Small intestine (tissue), 7 donors: ENCODE results near the gene DLX4. TPM values are rescaled to one million over a fixed set of nuclear protein-coding genes. Genes with fewer than 3 reads are reported as not detected.
A peak's percentile ranks its signal among the peaks of the same experiment; 100 is the strongest.

Experiments used
- DNase-seq, 2 donors: peaks; one replicate each; pipeline versions ENCODE4 v3.0.0 to v3.0.0-alpha.2; 2013
- FAIRE-seq: peaks from 2 replicates; lab custom pipeline; 2012; peaks lifted over from hg19 to GRCh38; lab: Jason Lieb, UNC
- H3K27ac ChIP-seq, 3 donors: one replicate each; pipeline ENCODE4 v1.5.1; 2013; ENCODE audit warnings: low read length in 2 of 3, mild to moderate bottlenecking in 2 of 3, control low read depth in 1 of 3, inconsistent platforms in 1 of 3, low read depth in 1 of 3, moderate library complexity in 1 of 3
- H3K27me3 ChIP-seq, 3 donors: one replicate each; pipeline ENCODE4 v1.6.1; 2013; ENCODE audit warnings: low read length in 3 of 3, inconsistent platforms in 1 of 3; ENCODE audit not compliant: control insufficient read depth in 3 of 3, insufficient read depth in 3 of 3
- H3K36me3 ChIP-seq, 3 donors: one replicate each; pipeline ENCODE4 v1.6.1; 2013; ENCODE audit warnings: low read length in 3 of 3, inconsistent platforms in 1 of 3, low read depth in 1 of 3, mild to moderate bottlenecking in 1 of 3, moderate library complexity in 1 of 3; ENCODE audit not compliant: control insufficient read depth in 3 of 3, insufficient read depth in 2 of 3
- H3K4me1 ChIP-seq, 3 donors: one replicate each; pipeline ENCODE4 v1.6.1; 2013; ENCODE audit warnings: low read length in 2 of 3, inconsistent platforms in 1 of 3, low read depth in 1 of 3, mild to moderate bottlenecking in 1 of 3, moderate library complexity in 1 of 3; ENCODE audit not compliant: control insufficient read depth in 3 of 3, insufficient read depth in 2 of 3
- H3K4me3 ChIP-seq, 3 donors: one replicate each; pipeline ENCODE4 v1.5.1; 2013; ENCODE audit warnings: low read length in 3 of 3, control low read depth in 1 of 3, inconsistent platforms in 1 of 3, low read depth in 1 of 3, mild to moderate bottlenecking in 1 of 3, moderate library complexity in 1 of 3
- H3K9me3 ChIP-seq, 2 donors: one replicate each; pipeline ENCODE4 v1.6.1; 2013; ENCODE audit warnings: low read depth in 1 of 2, low read length in 1 of 2; ENCODE audit not compliant: control insufficient read depth in 2 of 2, insufficient read depth in 1 of 2
- WGBS, 3 donors: extraction: QIAGEN DNeasy Blood & Tissue Kit; methylation state at CpG; one replicate each; pipeline ENCODE4 v1.1.7; 2013; 5-methylcytosine and 5-hydroxymethylcytosine counted together
- polyA plus RNA-seq, 4 donors: library from polyadenylated mRNA; stranded (reverse) in 3 of 4; unstranded in 1 of 4; fragments of 200-250 nt in 3 of 4; fragments of 120-200 nt in 1 of 4; gene quantifications; one replicate each; pipeline versions ENCODE4 v1.2.1 to v1.2.3, GENCODE V29; 2013
- donor health status: healthy with polysubstance abuse.
- donor health status: control.
- donor health status: control.
- donor health status: Bipolar disorder and iron deficiency.
- donor health status: healthy.

DLX4 gene
- polyA plus RNA-seq, 4 donors = 1.3 to 4.0 TPM; not detected in 2

GRCh38 chr17:49996121-49996494 lies 27.1 kb downstream of the DLX4 start:
- Histone ChIP-seq H3K4me1 (peaks cover 2 to 10% (median 3%) of the 10 kb centered on the region in 3 donors), H3K36me3 (no peaks in the 10 kb centered on the region), H3K9me3 (no peaks in the 10 kb centered on the region), H3K27me3 (peaks cover 10 to 82% (median 53%) of the 10 kb centered on the region in 3 donors), H3K4me3 (no peak overlapping the region), H3K27ac (no peak overlapping the region)
- FAIRE-seq (no peak), DNase-seq (no peak)
- 35 to 49% (median 49%) methylated on average over 7 of the region's 7 CpGs for WGBS, 3 donors

- H3K27me3 ChIP-seq = peaks cover 10 to 82% (median 53%) of the 10 kb centered on the region in 3 donors
These were observed 27.7 kb downstream of the DLX4 start for GRCh38 chr17:49996495-49997300.

GRCh38 chr17:49997301-49997650 lies 28.3 kb downstream of the DLX4 start:
- H3K4me3 ChIP-seq = no peak overlapping the region
- no peaks in the 10 kb centered on the region for H3K9me3 ChIP-seq
- 6 to 21% (median 10%) methylated on average over 6 of the region's 6 CpGs for WGBS, 3 donors
- no peaks in the 10 kb centered on the region for H3K36me3 ChIP-seq
- DNase-seq = no peak
- no peak overlapping the region for H3K27ac ChIP-seq
- peaks cover 2 to 10% (median 3%) of the 10 kb centered on the region in 3 donors for H3K4me1 ChIP-seq
- H3K27me3 ChIP-seq = peaks cover 10 to 82% (median 49%) of the 10 kb centered on the region in 3 donors
- no peak for FAIRE-seq

More at GRCh38 chr17:49996495-49997300, 27.7 kb downstream of the DLX4 start:
- H3K36me3 ChIP-seq = no peaks in the 10 kb centered on the region
- no peaks in the 10 kb centered on the region for H3K9me3 ChIP-seq
- H3K4me1 ChIP-seq = peaks cover 2 to 10% (median 3%) of the 10 kb centered on the region in 3 donors
- WGBS, 3 donors = 0 to 2% (median 0%) methylated on average over 45 to 58 of the region's 58 CpGs
- H3K4me3 ChIP-seq = peak overlapping the region in 2 of 3 donors; percentile 33
- FAIRE-seq (no peak), DNase-seq (peak; percentile 22 to 70)
- H3K27ac ChIP-seq = no peak overlapping the region

DNA sequence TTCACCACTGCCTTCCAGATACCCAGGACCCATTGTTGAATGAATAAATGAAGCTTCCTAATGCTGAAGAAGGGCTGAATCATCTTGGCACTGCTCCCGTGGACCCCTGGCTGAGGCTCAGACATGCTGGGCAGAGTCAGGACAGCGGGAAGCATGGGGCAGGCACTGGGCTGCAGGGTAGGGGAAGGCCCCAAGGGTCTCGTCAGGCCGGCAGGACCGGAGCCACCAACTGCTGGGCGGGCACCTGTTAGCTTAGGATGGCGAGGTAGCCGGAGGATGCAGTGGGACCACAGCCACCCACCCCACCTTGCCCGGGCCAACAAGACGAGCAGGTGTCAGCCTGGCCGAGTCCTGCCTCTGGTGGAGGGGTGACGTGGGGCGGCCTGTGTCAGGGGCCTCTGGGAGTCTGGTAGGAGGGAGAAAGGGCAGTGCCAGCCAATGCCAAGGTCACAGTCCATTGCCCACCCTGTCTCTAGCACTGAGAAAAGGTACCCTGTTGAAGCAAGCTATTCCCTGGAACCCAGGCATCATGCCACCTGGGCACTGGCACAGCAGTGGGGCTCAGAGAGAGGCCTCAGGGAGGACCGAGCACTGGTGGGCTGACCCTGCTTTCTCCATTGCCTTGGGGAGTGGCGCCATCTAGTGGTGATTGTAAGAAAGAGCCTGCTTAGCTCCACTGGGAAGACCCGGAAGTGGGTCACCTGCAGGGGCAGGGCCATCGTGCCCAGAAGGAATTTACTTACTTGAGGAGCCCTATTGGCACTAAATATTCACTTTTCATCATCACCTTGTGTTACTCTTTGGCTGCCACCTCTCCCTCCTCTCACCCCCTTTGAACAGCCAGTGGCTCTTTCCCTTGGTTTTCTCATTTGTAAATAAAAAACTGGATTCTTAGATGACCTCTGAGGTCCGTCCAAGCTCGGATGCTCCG lies 29.0 kb downstream of the DLX4 start:
- 32 to 40% (median 35%) methylated on average over 20 of the region's 20 CpGs for WGBS, 3 donors
- FAIRE-seq (no peak), DNase-seq (peak; percentile 87 to 91)
- H3K9me3 ChIP-seq = no peaks in the 10 kb centered on the region
- no peak overlapping the region for H3K4me3 ChIP-seq
- H3K36me3 ChIP-seq = no peaks in the 10 kb centered on the region
- H3K27ac ChIP-seq = no peak overlapping the region
- H3K4me1 ChIP-seq = peaks cover 2 to 10% (median 3%) of the 10 kb centered on the region in 3 donors
- H3K27me3 ChIP-seq = peaks cover 9 to 75% (median 43%) of the 10 kb centered on the region in 3 donors

DNA sequence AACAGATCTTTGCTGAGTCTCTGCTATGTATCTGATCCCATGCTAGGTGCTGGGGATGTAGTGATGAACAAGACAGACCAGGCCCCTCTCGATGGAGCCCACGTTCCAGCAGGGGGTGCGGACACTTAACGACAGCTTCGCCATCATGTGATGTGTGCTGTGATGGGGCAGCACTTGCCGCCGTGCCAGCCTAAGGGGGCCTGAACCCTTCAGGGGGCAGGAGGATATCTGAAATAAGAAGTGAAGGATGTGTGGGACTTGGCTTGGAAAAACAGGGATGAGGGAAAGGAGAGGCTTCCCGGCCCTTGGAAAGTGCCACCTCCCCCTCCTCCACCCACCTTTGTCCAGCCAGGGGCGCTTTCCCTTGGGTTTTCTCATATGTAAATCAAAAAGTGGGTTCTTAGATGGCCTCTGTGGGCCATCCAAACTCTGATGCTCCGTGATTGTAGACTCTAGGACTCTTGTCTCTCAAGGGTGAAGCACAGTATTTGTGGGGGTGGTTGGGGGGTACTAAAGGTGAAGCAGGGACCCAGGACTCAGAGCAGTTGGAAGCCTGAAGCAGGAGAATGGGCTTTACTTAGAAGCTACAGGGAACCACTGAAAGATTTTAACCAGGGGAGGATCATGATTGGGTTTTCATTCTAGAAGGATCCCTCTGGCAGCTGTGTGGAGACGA lies 30.0 kb downstream of the DLX4 start:
- DNase-seq = no peak
- 49 to 60% (median 59%) methylated on average over 11 of the region's 11 CpGs for WGBS, 3 donors
- H3K27ac ChIP-seq = no peak overlapping the region
- no peaks in the 10 kb centered on the region for H3K9me3 ChIP-seq
- no peak overlapping the region for H3K4me3 ChIP-seq
- peaks cover 6 to 69% (median 40%) of the 10 kb centered on the region in 3 donors for H3K27me3 ChIP-seq
- peaks cover 0 to 10% (median 2%) of the 10 kb centered on the region in 3 donors for H3K4me1 ChIP-seq
- no peak for FAIRE-seq
- no peaks in the 10 kb centered on the region for H3K36me3 ChIP-seq

GRCh38 chr17:50003911-50004310 lies 34.9 kb downstream of the DLX4 start:
- FAIRE-seq = no peak
- no peaks in the 10 kb centered on the region for H3K4me1 ChIP-seq
- no peak overlapping the region for H3K27ac ChIP-seq
- no peak overlapping the region for H3K4me3 ChIP-seq
- no peaks in the 10 kb centered on the region for H3K36me3 ChIP-seq
- H3K9me3 ChIP-seq = peaks cover 0 to 2% of the 10 kb centered on the region in 2 donors
- WGBS, 3 donors = 59 to 68% (median 66%) methylated on average over 4 of the region's 4 CpGs
- peaks cover 0 to 32% (median 11%) of the 10 kb centered on the region in 3 donors for H3K27me3 ChIP-seq
- DNase-seq = no peak

GRCh38 chr17:50009282-50009681 lies 40.3 kb downstream of the DLX4 start:
- no peaks in the 10 kb centered on the region for H3K27me3 ChIP-seq
- no peaks in the 10 kb centered on the region for H3K36me3 ChIP-seq
- H3K4me1 ChIP-seq = no peaks in the 10 kb centered on the region
- DNase-seq (no peak), FAIRE-seq (no peak)
- whole genome bisulfite sequencing, 3 donors = 75 to 93% (median 83%) methylated on average over 2 of the region's 2 CpGs
- H3K27ac ChIP-seq = no peak overlapping the region
- no peak overlapping the region for H3K4me3 ChIP-seq
- peaks cover 2 to 33% of the 10 kb centered on the region in 2 donors for H3K9me3 ChIP-seq

DNA sequence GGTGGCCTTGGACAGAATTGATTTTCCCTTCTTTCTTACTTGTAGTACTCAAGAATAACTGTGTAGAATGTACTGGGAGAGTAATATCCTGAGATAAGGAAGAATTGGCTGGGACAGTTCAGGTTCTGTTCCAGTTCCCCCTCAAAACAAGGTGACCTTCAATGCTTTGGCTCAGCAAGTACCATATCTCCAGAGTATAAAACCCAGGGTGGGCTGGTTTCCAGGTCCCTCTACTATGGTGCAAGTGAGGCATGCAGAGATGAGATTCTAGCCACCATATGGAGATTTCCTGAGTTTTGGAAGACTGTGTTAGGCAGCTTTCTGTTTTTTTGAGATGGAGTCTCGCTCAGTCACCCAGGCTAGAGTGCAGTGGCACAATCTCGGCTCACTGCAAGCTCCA lies 44.1 kb downstream of the DLX4 start:
- H3K27me3 ChIP-seq = no peaks in the 10 kb centered on the region
- no peak overlapping the region for H3K27ac ChIP-seq
- no peaks in the 10 kb centered on the region for H3K36me3 ChIP-seq
- WGBS, 3 donors = 89 to 97% (median 94%) methylated on average over 2 of the region's 2 CpGs
- no peaks in the 10 kb centered on the region for H3K4me1 ChIP-seq
- no peak overlapping the region for H3K4me3 ChIP-seq
- H3K9me3 ChIP-seq = peaks cover 2 to 43% of the 10 kb centered on the region in 2 donors
- no peak for FAIRE-seq
- DNase-seq = no peak
